Adrenal gland (tissue), 12 donors: Measurements from ENCODE around the gene RASGRF2. TPM values are rescaled to one million over a fixed set of nuclear protein-coding genes. Genes with fewer than 3 reads are reported as not detected.

Experiments
- DNase-seq, 7 donors: peaks; one replicate each; pipeline ENCODE4 v3.0.0-alpha.2; 2019 to 2020
- H3K27ac ChIP-seq, 5 donors: fragments of 200-600 bp; sonication (generic) in 4 of 5; 1 replicate in 3 of 5; 2 replicates in 2 of 5; pipeline versions ENCODE4 v1.5.1 to v1.8.0; 2016 to 2020; ENCODE audit warnings: mild to moderate bottlenecking in 1 of 5
- H3K27me3 ChIP-seq: fragments of 200-600 bp; 2 replicates; pipeline ENCODE4 v1.8.0; 2021
- H3K36me3 ChIP-seq, 2 donors: fragments of 200-600 bp; replicated peaks in 1 of 2; 1 replicate in 1 of 2; 2 replicates in 1 of 2; pipeline versions ENCODE4 v1.5.1 to v1.8.0; 2018 to 2022
- H3K4me1 ChIP-seq, 2 donors: fragments of 200-600 bp; replicated peaks in 1 of 2; 1 replicate in 1 of 2; 2 replicates in 1 of 2; pipeline versions ENCODE4 v1.5.1 to v1.8.0; 2018 to 2021
- H3K4me3 ChIP-seq, 4 donors: fragments of 200-600 bp; sonication (generic) in 3 of 4; one replicate each; pipeline ENCODE4 v1.5.1; 2016 to 2018
- H3K9me3 ChIP-seq, 3 donors: fragments of 200-600 bp; sonication (generic) in 1 of 3; replicated peaks in 1 of 3; 1 replicate in 2 of 3; 2 replicates in 1 of 3; pipeline versions ENCODE4 v1.5.1 to v1.8.0; 2016 to 2021
- CTCF ChIP-seq, 6 experiments: fragments of 450-650 bp in 4 of 6; fragments of 200-600 bp in 2 of 6; sonication (generic) in 1 of 6; IDR thresholded peaks; 1 replicate in 5 of 6; 2 replicates in 1 of 6; pipeline versions ENCODE4 v1.5.1 to v1.8.0; 2016 to 2021; ENCODE audit warnings: antibody characterized with exemption in 6 of 6, mild to moderate bottlenecking in 2 of 6, moderate library complexity in 1 of 6
- POLR2A ChIP-seq, 2 donors: fragments of 450-650 bp; IDR thresholded peaks; one replicate each; pipeline ENCODE4 v1.6.1; 2017; ENCODE audit warnings: antibody characterized with exemption in 2 of 2, mild to moderate bottlenecking in 2 of 2, moderate library complexity in 1 of 2
- WGBS, 4 donors: extraction: QIAGEN DNeasy Blood & Tissue Kit in 2 of 4; methylation state at CpG; one replicate each; pipeline versions ENCODE4 v1.1.5 to v1.1.7; 2013 to 2017; 5-methylcytosine and 5-hydroxymethylcytosine counted together
- intact Hi-C, 2 donors: fragments of 100-400 bp; cut with DNase I; formaldehyde crosslinking; loops; one replicate each; pipeline versions ENCODE4 v1.14.1 to v1.15.0; 2022 to 2023
- polyA plus RNA-seq, 3 donors: library from polyadenylated mRNA; stranded (reverse); fragments of 200-250 nt in 2 of 3; fragments of 350-450 nt in 1 of 3; fragmentation: Illumina TruSeq in 1 of 3; extraction: RNeasy Lipid Tissue Mini Kit (QIAGEN cat#74804) in 1 of 3; gene quantifications; one replicate each; pipeline ENCODE4 v1.2.3, GENCODE V29; 2013 to 2014
- total RNA-seq, 9 donors: library from RNA; depleted of rRNA in 4 of 9; stranded (reverse); fragments of >200 nt in 4 of 9; fragments of 120-200 nt in 1 of 9; fragmentation: NEBNext Ultra II Directional in 1 of 9; extraction: Animal tissue kit (Norgen Biotek cat#: 25700) in 1 of 9; gene quantifications; one replicate each; pipeline versions ENCODE4 v1.1.0 to v1.2.4, GENCODE V29; 2013 to 2023
- donor health status: healthy with polysubstance abuse.
- donor health status: Bipolar disorder and iron deficiency.
- donor health status: DM: yes; HTN: yes; CAD: no.
- donor health status: DM: no; HTN: no; CAD: no.
- donor health status: DM: no; HTN: no; CAD: no.
- donor health status: DM: yes; HTN: yes; CAD: no.

Gene RASGRF2
- total and polyA plus RNA-seq, 12 donors, result 0.33 to 5.7 (median 2.4) TPM

GRCh38 chr5:81188962-81189361, 228.8 kb downstream of the RASGRF2 start:
- 69 to 75% (median 71%) methylated on average over 2 to 6 of the region's 6 CpGs for WGBS, 4 donors
- H3K9me3 ChIP-seq, result no peaks in the 10 kb centered on the region
- intact Hi-C loops, result no loop called here
- no peak overlapping the region for H3K27ac ChIP-seq
- no peak for DNase-seq
- no peaks in the 10 kb centered on the region for H3K36me3 ChIP-seq
- TF ChIP-seq POLR2A (IDR thresholded peaks at IDR 0.05), result no peak
- no peaks in the 10 kb centered on the region for H3K4me1 ChIP-seq
- H3K4me3 ChIP-seq, result no peak overlapping the region
- no peaks in the 10 kb centered on the region for H3K27me3 ChIP-seq

GRCh38 chr5:81189875-81190498, 229.8 kb downstream of the RASGRF2 start:
- H3K9me3 ChIP-seq, result no peaks in the 10 kb centered on the region
- H3K27ac ChIP-seq, result no peak overlapping the region
- WGBS, 4 donors, result 75 to 82% (median 77%) methylated on average over 14 of the region's 14 CpGs
- no peaks in the 10 kb centered on the region for H3K27me3 ChIP-seq
- TF ChIP-seq CTCF (IDR thresholded peaks at IDR 0.05) (no peak), POLR2A (IDR thresholded peaks at IDR 0.05) (no peak)
- no peaks in the 10 kb centered on the region for H3K36me3 ChIP-seq
- peaks cover 0 to 3% of the 10 kb centered on the region in 2 donors for H3K4me1 ChIP-seq
- H3K4me3 ChIP-seq, result no peak overlapping the region
- intact Hi-C loops, result no loop called here
- DNase-seq, result no peak

- TF ChIP-seq CTCF (IDR thresholded peaks at IDR 0.05) (no peak), POLR2A (IDR thresholded peaks at IDR 0.05) (no peak)
- intact Hi-C loops, result no loop called here
- Histone ChIP-seq H3K4me1 (peaks cover 6 to 9% of the 10 kb centered on the region in 2 donors), H3K27me3 (no peaks in the 10 kb centered on the region), H3K36me3 (no peaks in the 10 kb centered on the region), H3K4me3 (no peak overlapping the region), H3K27ac (no peak overlapping the region), H3K9me3 (no peaks in the 10 kb centered on the region)
- WGBS, 4 donors, result 85 to 91% (median 88%) methylated on average over 9 of the region's 9 CpGs
- no peak for DNase-seq
These were observed 231.7 kb downstream of the RASGRF2 start for GRCh38 chr5:81191726-81192372.

GRCh38 chr5:81192373-81192750, 232.2 kb downstream of the RASGRF2 start:
- Histone ChIP-seq H3K36me3 (no peaks in the 10 kb centered on the region), H3K27me3 (no peaks in the 10 kb centered on the region), H3K4me1 (peaks cover 6 to 9% of the 10 kb centered on the region in 2 donors), H3K9me3 (no peaks in the 10 kb centered on the region), H3K27ac (no peak overlapping the region), H3K4me3 (no peak overlapping the region)
- intact Hi-C loops, result no loop called here
- no peak for TF ChIP-seq CTCF (IDR thresholded peaks at IDR 0.05)
- no peak for TF ChIP-seq POLR2A (IDR thresholded peaks at IDR 0.05)
- no peak for DNase-seq
- 73 to 87% (median 77%) methylated on average over 8 of the region's 8 CpGs for WGBS, 4 donors
